ENCODE measurements around the gene TMEFF2.

- no peak for TF ChIP-seq EZH2 (IDR thresholded peaks at IDR 0.05; ENCODE audit: insufficient read depth, poor library complexity, severe bottlenecking)
- TF ChIP-seq EZH2phosphoT487 (IDR thresholded peaks at IDR 0.05; ENCODE audit: insufficient read depth, low read depth) = no peak
Observed at GRCh38 chr2:192124571-192124970, 70.2 kb downstream of the TMEFF2 start.

All from GM23248 (cell line).